NCI-H345 (cell line): Measurements from ENCODE around the gene CDV3.

Experiments used
- DNase-seq: peaks from one replicate; lab custom pipeline; 2025; lab: John Stamatoyannopoulos, UW

The CDV3 gene

DNA sequence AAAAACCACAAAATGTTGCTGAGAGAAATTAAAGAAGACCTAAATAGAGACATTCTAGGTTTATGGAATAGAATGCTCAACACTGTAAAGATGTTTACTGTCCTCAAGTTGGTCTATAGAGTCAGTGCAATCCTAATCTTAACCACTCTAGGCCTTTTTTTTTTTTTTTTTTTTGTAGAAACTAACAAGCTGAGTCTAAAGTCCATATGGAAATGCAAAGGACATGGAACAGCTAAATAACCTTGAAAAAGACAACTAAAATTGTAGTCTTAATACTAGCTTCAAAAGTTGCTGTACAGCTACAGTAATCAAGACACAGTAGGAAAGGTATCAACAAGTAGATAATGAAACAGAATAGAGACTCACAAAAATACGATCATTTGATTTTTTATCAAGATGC is 32.9 kb downstream of the CDV3 start:
- no peak for DNase-seq

DNA sequence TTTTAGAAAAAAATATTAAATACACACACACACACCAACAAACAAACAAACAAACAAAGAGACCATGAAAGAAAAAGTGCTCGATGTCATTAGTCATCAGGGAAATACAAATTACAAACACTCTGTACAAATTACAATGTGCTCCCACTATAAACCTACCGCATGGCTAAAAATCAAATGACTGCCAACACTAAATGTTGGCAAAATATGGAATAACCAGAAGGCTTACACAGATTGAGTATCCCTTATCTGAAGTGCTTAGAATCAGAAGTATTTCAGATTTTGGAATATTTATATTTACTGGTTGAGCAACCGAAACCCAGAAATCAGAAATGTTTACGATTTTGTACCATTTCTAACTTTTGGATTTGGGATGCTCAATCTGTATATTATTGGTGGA is 33.4 kb downstream of the CDV3 start:
- no peak for DNase-seq

DNA sequence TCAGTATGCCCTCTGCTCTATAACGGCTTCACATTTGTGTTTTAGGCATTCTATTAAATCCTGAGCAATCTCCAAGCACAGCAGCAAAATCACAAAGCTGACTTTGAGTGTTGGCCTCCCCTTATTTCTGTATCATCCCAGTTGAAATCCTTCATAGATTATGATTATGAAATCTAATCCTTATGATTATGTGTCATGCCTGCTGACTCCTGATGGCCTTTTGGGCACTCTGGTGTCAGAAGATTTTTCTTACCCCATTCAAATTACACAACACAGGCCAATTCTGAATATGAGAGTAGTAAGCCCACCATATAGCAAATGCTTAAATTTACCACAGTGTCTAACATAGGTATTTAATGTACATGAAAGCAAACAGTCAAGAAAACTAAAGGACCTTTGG is 34.3 kb downstream of the CDV3 start:
- no peak for DNase-seq

DNA sequence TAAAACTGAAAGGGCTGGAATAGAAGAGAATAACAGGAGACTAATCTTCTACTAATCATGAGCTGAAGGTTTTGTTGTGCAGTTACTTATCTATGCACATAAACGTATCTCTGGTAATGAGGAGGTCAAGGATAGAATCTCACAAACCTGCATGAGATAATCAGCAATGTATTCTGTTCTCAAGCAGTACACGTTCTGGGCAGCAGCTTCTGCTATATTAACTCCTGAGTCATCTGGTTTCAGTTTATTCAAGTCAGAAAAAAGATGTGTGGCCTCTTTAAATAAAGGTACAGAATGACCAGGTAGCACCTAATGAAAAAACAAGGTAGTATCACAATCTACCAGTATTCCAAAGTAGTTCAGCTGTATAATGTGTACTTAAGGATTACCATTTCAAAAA is 34.9 kb downstream of the CDV3 start:
- DNase-seq, result no peak

DNA sequence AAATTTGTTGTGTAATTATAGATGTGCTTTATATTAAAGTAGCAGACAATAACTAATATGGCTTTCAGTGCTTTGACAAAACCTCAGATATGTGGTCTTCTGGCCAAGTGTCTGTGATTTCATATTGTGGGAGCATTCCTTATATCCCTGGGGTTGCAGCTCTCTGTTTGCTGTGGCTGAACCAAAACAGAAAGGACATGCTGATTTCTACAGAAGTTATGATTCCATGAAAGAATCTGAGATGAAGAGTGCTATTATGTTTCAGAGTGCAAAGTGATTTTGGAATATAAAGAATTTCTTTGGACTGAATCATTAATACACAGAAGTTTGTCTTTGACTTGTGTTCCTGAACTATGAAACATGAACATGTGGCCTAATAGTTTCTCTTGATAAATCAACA is 36.5 kb downstream of the CDV3 start:
- DNase-seq, result no peak

DNA sequence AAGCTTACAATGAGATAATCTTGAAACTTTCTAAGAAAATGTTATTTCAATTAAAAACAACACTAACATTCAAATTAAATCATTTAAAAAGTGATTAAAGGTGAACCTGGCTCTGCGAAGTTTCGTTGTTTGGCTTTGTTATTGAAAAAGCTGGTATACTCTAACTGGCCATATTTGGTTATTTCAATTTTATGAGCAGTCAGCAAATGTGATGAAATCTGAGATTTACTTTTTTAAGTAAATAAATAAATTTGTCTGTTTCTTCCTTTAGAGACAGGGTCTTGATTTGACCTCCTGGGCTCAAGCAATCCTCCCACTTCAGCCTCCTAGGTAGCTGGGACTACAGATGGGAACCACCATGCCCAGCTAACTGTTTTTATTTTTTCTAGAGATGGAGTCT is 38.0 kb downstream of the CDV3 start:
- DNase-seq, result no peak

DNA sequence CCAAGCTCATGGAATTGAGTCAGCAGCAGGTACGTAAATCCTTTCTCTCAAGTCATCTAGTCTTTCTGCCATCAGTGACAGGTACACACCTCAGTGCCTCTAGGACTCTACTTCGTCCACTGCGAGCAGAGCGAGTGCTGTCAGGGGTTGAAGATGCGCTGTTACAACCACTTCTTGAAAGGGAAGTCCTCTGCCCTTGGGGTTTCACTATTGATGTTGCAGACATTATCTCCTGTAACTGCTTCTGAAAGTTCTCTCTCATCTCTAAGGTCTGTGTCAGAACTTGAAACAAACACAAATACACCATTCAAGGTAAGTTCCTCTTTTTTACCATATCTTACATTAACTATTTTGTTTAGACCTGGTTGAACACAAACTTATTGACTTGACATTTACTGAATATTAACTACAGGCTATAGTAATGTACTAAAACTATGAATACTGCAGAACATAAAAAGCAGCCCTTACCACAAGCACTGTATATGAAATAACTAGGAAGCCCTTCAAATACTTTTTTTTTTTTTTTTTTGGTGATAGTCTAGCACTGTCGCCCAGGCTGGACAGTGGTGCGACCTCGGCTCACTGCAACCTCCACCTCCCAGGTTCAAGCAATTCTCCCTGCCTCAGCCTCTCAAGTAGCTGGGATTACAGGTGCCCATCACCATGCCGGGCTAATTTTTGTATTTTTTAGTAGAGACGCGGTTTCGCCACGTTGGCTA is 46.7 kb downstream of the CDV3 start:
- no peak for DNase-seq

DNA sequence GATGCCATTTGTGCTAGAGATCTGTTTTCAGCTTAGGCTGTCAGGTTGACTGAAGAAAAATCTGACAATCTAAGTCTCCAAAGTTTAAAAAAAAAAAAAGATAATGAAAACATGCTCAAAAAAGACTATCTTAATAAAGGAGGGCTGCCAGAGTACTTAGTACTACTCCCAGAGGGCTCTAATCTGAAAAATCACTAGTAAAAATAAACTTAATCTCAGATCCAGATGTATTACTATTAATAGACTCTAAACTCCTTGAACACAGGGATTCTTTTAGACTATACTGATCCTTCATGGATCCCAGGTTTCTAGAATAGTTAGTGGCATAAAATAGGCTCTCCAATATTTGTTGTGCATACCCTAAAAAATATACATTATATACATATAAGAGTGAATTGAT is 54.3 kb downstream of the CDV3 start:
- DNase-seq, result no peak

DNA sequence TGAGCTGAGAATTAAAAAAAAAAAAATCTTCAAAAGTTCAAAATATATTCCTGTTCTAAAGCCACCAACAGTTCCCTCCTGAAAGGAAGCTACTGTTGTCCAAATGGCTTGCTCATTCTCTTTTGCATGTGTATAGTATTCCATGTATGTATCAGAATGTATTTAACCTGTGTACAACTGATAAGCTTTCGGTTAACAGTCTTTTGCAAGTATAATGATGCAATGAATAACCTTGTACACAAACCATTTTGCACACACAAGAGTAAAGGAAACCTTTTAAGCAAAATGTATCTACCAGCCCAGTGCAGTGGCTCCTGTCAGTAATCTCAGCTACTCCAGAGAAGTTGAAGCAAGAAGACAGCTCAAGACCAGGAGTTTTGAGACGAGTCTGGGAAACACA is 55.7 kb downstream of the CDV3 start:
- DNase-seq, result no peak

DNA sequence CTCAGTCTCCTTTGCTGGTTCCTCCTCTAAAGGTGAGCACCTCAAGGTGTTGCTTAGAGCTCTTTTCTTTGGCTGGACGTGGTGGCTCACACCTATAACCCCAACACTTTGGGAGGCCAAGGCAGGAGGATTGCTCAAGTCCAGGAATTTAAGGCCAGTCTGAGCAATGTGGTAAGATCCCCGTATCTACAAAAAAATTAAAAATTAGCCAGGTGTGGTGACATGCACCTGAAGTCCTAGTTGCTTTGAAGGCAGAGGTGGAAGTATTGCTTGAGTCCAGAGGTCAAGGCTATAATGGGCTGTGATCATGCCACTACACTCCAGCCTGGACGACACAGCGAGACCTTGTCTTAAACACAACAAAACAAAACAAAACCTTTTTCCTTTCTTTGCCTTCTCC is 60.0 kb downstream of the CDV3 start:
- DNase-seq, result no peak
